K562 (cell line): Measurements from ENCODE around the gene VPREB3. TPM values are rescaled to one million over a fixed set of nuclear protein-coding genes. Genes with fewer than 3 reads are reported as not detected.

Experiments
- ETS2 ChIP-seq: IDR thresholded peaks from 2 replicates; pipeline ENCODE4 v1.6.1; 2016; ENCODE audit warnings: borderline replicate concordance, missing genetic modification characterization, mild to moderate bottlenecking, moderate library complexity, missing compliant biosample characterization; ENCODE audit not compliant: poor library complexity, severe bottlenecking
- HNRNPL ChIP-seq: fragments of 200-400 bp; formaldehyde crosslinking; IDR thresholded peaks from 2 replicates; pipeline ENCODE4 v1.6.1; 2017; ENCODE audit warnings: low read depth, mild to moderate bottlenecking, low read length
- JUND ChIP-seq, 2 experiments: IDR thresholded peaks; 2 replicates in 1 of 2; 3 replicates in 1 of 2; pipeline ENCODE4 v1.6.1; 2011; ENCODE audit warnings: borderline replicate concordance in 2 of 2, low read depth in 2 of 2, low read length in 2 of 2, improper control_type of control experiment in 1 of 2, missing biosample characterization in 1 of 2, missing genetic modification characterization in 1 of 2, missing genetic modification reagents in 1 of 2
- MAZ ChIP-seq, 2 experiments: fragments of 450-650 bp in 1 of 2; sonication (generic) in 1 of 2; formaldehyde crosslinking; IDR thresholded peaks in 1 of 2; conservative IDR thresholded peaks in 1 of 2; 2 replicates each; pipeline versions ENCODE4 v1.4.0 to v1.5.0; 2020; ENCODE audit warnings: mild to moderate bottlenecking in 1 of 2, missing genetic modification reagents in 1 of 2
- MCM2 ChIP-seq: fragments of 450-650 bp; IDR thresholded peaks from 2 replicates; pipeline ENCODE4 v1.6.1; 2017; ENCODE audit warnings: low read depth, mild to moderate bottlenecking
- NFXL1 ChIP-seq: fragments of 450-650 bp; formaldehyde crosslinking; IDR thresholded peaks from 2 replicates; pipeline ENCODE4 v1.4.0; 2021; ENCODE audit warnings: mild to moderate bottlenecking
- RNF2 ChIP-seq: sonication (generic); IDR thresholded peaks from 2 replicates; pipeline ENCODE4 v1.6.1; 2016
- U2AF1 ChIP-seq: fragments of 200-400 bp; formaldehyde crosslinking; optimal IDR thresholded peaks from 2 replicates; pipeline ENCODE3; 2017; ENCODE audit warnings: mild to moderate bottlenecking, low read depth, low read length, moderate library complexity
- YY1 ChIP-seq, 3 experiments: IDR thresholded peaks; 2 replicates each; pipeline ENCODE4 v1.6.1; 2011; ENCODE audit warnings: low read length in 2 of 3, mild to moderate bottlenecking in 2 of 3, moderate library complexity in 2 of 3, borderline replicate concordance in 1 of 3, control low read depth in 1 of 3, low read depth in 1 of 3; ENCODE audit not compliant: insufficient read depth in 3 of 3, insufficient replicate concordance in 2 of 3, control insufficient read depth in 1 of 3, insufficient read length in 1 of 3; ENCODE audit errors: extremely low read depth in 1 of 3
- polyA plus RNA-seq, 8 experiments: library from polyadenylated mRNA; depleted of rRNA in 4 of 8; stranded (reverse) in 5 of 8; unstranded in 3 of 8; fragments of >200 nt; fragmentation: Nextera tagmentation in 2 of 8; fragmentation: Illumina TruSeq in 1 of 8; extraction: Ambion mirVana in 2 of 8; extraction: Trizol in 1 of 8; gene quantifications; 2 replicates each; pipeline versions ENCODE4 v1.2.1 to v1.2.3, GENCODE V29; 2011 to 2014; ENCODE audit warnings: inconsistent platforms in 1 of 8, missing spikeins in 1 of 8
- total RNA-seq, 7 experiments: library from RNA; depleted of rRNA in 6 of 7; stranded (reverse); fragments of >200 nt in 6 of 7; fragmentation: Illumina TruSeq in 2 of 7; extraction: Trizol in 2 of 7; gene quantifications; 2 replicates each; pipeline versions ENCODE4 v1.2.1 to v1.2.3, GENCODE V29; 2011 to 2021; ENCODE audit warnings: low replicate concordance in 1 of 7
- TF ChIP-seq, protein P1 (sequence below): sonication (generic); formaldehyde crosslinking; IDR thresholded peaks from 2 replicates; pipeline ENCODE4 v1.8.1; 2023; ENCODE audit warnings: mild to moderate bottlenecking, missing genetic modification reagents
- TF ChIP-seq, protein P2 (sequence below): fragments of 250-450 bp; sonication (Bioruptor Pico); IDR thresholded peaks from 2 replicates; pipeline ENCODE4 v1.4.0; 2020; ENCODE audit warnings: mild to moderate bottlenecking, moderate library complexity, borderline replicate concordance
- TF ChIP-seq, protein P3 (sequence below): fragments of 250-450 bp; sonication (Bioruptor Pico); IDR thresholded peaks from 2 replicates; pipeline ENCODE4 v1.5.0; 2021

VPREB3 gene
- total and polyA plus RNA-seq, 9 of the 15 experiments (the other 6 are each of a cell fraction or from before 2014, with no cell fraction given): 0.14 to 0.71 (median 0.20) TPM; not detected in 6

DNA sequence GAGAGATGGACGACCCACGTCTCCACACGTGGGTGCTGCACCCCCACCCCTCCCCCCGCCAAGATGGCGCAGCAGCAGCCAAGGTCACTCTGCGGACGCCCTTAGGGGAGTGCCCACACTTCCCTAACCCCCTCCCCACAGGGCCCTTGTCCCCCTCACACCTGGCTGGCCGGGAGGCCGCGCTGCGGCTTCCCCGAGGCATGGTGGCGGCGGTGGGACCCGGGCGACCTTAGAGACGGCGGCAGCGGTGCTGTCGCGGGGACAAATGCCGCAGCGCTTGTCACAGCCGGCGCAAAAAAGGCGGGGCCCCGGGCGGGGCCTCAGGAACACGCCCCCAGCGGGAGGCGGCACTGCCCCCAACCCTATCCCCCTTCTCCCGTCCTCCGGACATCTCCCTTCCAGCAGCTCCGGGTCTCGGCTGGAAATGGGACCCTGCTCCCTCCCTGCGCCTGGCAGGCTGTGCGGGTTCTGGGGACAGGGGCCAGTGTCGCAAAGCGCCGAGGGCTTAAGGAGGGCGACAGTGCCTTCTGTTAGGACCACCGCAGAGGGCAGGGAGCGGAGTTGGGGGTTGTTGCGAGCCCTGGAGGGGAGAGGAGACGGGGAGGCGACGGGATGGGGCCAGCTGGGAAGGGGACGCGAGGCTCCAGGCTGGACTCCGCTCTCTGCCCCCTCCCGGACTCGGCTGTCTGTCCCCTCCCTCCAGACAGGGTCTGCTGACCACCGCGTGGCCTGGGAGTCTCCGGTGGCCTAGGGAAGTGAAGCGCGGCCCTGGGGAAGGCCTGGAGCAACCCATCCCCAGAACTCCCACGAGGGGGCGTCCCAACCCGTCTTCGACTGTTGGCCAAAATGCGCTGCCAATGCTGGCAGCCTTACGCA lies 13.7 kb upstream of the VPREB3 start, which contains the start of gene CHCHD10 (continued):
- TF ChIP-seq, protein P1, sequence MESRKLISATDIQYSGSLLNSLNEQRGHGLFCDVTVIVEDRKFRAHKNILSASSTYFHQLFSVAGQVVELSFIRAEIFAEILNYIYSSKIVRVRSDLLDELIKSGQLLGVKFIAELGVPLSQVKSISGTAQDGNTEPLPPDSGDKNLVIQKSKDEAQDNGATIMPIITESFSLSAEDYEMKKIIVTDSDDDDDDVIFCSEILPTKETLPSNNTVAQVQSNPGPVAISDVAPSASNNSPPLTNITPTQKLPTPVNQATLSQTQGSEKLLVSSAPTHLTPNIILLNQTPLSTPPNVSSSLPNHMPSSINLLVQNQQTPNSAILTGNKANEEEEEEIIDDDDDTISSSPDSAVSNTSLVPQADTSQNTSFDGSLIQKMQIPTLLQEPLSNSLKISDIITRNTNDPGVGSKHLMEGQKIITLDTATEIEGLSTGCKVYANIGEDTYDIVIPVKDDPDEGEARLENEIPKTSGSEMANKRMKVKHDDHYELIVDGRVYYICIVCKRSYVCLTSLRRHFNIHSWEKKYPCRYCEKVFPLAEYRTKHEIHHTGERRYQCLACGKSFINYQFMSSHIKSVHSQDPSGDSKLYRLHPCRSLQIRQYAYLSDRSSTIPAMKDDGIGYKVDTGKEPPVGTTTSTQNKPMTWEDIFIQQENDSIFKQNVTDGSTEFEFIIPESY (CRISPR knock-in tag): peak; percentile 58; the same call in 1 of the 2 replicates
- TF ChIP-seq HNRNPL (no peak), ETS2 (tag) (no peak), MCM2 (no peak), NFXL1 (CRISPR knock-in tag) (no peak), MAZ (CRISPR knock-in tag; conservative IDR thresholded peaks at IDR 0.05 in 1 of 2, IDR thresholded peaks at IDR 0.05 in 1 of 2) (peak in 1 of 2 experiments; percentile 87; a peak in 2 of 4 replicates), RNF2 (peak; percentile 66), YY1 (IDR thresholded peaks at IDR 0.05; ENCODE audit: borderline replicate concordance in 1 of 3, control insufficient read depth in 1 of 3, extremely low read depth in 1 of 3, insufficient read depth in 3 of 3, insufficient read length in 1 of 3, insufficient replicate concordance in 2 of 3, low read depth in 1 of 3, low read length in 2 of 3) (peak; percentile 67 to 95 (median 86)), U2AF1 (no peak), JUND (IDR thresholded peaks at IDR 0.05; ENCODE audit: borderline replicate concordance, low read depth, low read length) (no peak), JUND (tag; IDR thresholded peaks at IDR 0.05; ENCODE audit: borderline replicate concordance, low read depth, low read length) (no peak)
- TF ChIP-seq, protein P2, sequence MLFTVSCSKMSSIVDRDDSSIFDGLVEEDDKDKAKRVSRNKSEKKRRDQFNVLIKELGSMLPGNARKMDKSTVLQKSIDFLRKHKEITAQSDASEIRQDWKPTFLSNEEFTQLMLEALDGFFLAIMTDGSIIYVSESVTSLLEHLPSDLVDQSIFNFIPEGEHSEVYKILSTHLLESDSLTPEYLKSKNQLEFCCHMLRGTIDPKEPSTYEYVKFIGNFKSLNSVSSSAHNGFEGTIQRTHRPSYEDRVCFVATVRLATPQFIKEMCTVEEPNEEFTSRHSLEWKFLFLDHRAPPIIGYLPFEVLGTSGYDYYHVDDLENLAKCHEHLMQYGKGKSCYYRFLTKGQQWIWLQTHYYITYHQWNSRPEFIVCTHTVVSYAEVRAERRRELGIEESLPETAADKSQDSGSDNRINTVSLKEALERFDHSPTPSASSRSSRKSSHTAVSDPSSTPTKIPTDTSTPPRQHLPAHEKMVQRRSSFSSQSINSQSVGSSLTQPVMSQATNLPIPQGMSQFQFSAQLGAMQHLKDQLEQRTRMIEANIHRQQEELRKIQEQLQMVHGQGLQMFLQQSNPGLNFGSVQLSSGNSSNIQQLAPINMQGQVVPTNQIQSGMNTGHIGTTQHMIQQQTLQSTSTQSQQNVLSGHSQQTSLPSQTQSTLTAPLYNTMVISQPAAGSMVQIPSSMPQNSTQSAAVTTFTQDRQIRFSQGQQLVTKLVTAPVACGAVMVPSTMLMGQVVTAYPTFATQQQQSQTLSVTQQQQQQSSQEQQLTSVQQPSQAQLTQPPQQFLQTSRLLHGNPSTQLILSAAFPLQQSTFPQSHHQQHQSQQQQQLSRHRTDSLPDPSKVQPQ (CRISPR knock-in tag): no peak
- TF ChIP-seq, protein P3, sequence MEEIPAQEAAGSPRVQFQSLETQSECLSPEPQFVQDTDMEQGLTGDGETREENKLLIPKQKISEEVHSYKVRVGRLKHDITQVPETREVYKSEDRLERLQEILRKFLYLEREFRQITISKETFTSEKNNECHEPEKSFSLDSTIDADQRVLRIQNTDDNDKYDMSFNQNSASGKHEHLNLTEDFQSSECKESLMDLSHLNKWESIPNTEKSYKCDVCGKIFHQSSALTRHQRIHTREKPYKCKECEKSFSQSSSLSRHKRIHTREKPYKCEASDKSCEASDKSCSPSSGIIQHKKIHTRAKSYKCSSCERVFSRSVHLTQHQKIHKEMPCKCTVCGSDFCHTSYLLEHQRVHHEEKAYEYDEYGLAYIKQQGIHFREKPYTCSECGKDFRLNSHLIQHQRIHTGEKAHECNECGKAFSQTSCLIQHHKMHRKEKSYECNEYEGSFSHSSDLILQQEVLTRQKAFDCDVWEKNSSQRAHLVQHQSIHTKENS (CRISPR knock-in tag): no peak
